SK-N-SH (cell line): ENCODE results near the gene TM7SF2. TPM values are rescaled to one million over a fixed set of nuclear protein-coding genes. Genes with fewer than 3 reads are reported as not detected.

Experiments
- CTCF ChIA-PET: fragments of 300-600, 350-600 bp; formaldehyde crosslinking; extraction: SDS; loops from one replicate; lab custom pipeline; 2021; lab: Yijun Ruan, JAX
- POLR2A ChIA-PET: fragments of 350-600 bp; sonication (Branson Sonifier 250); formaldehyde crosslinking; extraction: SDS; loops from one replicate; lab custom pipeline; 2020; ENCODE audit warnings: antibody characterized with exemption, inconsistent platforms; lab: Yijun Ruan, JAX
- DNase-seq: peaks from one replicate; pipeline ENCODE4 v3.0.0; 2012
- H2AFZ ChIP-seq: fragments of 200-600 bp; sonication (generic); 2 replicates; pipeline ENCODE4 v1.8.1; 2016; ENCODE audit warnings: antibody characterized with exemption, mild to moderate bottlenecking, low read depth
- H3F3A ChIP-seq: fragments of 200-600 bp; sonication (generic); replicated peaks from 2 replicates; pipeline ENCODE3; 2016; ENCODE audit warnings: antibody characterized with exemption, mild to moderate bottlenecking; ENCODE audit not compliant: insufficient read depth
- H3K27ac ChIP-seq, 2 experiments: fragments of 200-500 bp in 1 of 2; fragments of 200-600 bp in 1 of 2; sonication (Bioruptor generic) in 1 of 2; sonication (generic), shearing (Covaris generic) in 1 of 2; 2 replicates each; pipeline versions ENCODE4 v1.5.1 to v1.6.1; 2014 to 2016; ENCODE audit warnings: low read depth in 2 of 2, inconsistent platforms in 1 of 2, low read length in 1 of 2, mild to moderate bottlenecking in 1 of 2, mixed read lengths in 1 of 2
- H3K27me3 ChIP-seq: fragments of 200-600 bp; sonication (generic), shearing (Covaris generic); 2 replicates; pipeline ENCODE4 v1.6.1; 2016; ENCODE audit warnings: mixed run types; ENCODE audit not compliant: insufficient read depth
- H3K36me3 ChIP-seq, 2 experiments: fragments of 200-500 bp in 1 of 2; fragments of 200-600 bp in 1 of 2; sonication (Bioruptor generic) in 1 of 2; sonication (generic) in 1 of 2; replicated peaks in 1 of 2; 2 replicates each; pipeline versions ENCODE3 to v1.5.1; 2014 to 2016; ENCODE audit warnings: low read length in 1 of 2, mild to moderate bottlenecking in 1 of 2; ENCODE audit not compliant: insufficient read depth in 2 of 2, control insufficient read depth in 1 of 2
- H3K4me1 ChIP-seq, 2 experiments: fragments of 200-500 bp in 1 of 2; fragments of 200-600 bp in 1 of 2; sonication (Bioruptor generic) in 1 of 2; sonication (generic), shearing (Covaris generic) in 1 of 2; 2 replicates each; pipeline versions ENCODE4 v1.5.1 to v1.6.1; 2014 to 2016; ENCODE audit warnings: low read depth in 1 of 2, low read length in 1 of 2, mixed run types in 1 of 2; ENCODE audit not compliant: insufficient read depth in 2 of 2, control insufficient read depth in 1 of 2
- H3K4me2 ChIP-seq: fragments of 200-600 bp; sonication (generic), shearing (Covaris generic); 2 replicates; pipeline ENCODE4 v1.6.1; 2017; ENCODE audit warnings: mixed run types
- H3K4me3 ChIP-seq, 2 experiments: fragments of 200-500 bp in 1 of 2; fragments of 200-600 bp in 1 of 2; sonication (Bioruptor generic) in 1 of 2; sonication (generic), shearing (Covaris generic) in 1 of 2; 2 replicates each; pipeline versions ENCODE4 v1.5.1 to v1.8.1; 2014 to 2016; ENCODE audit warnings: low read depth in 2 of 2, inconsistent platforms in 1 of 2, low read length in 1 of 2, mild to moderate bottlenecking in 1 of 2, mixed read lengths in 1 of 2, moderate library complexity in 1 of 2
- H3K79me2 ChIP-seq: fragments of 200-600 bp; sonication (generic); 2 replicates; pipeline ENCODE4 v1.8.1; 2017; ENCODE audit warnings: mild to moderate bottlenecking; ENCODE audit not compliant: insufficient read depth
- H3K9ac ChIP-seq: fragments of 200-600 bp; sonication (generic); 2 replicates; pipeline ENCODE4 v1.6.1; 2017; ENCODE audit warnings: mixed run types
- H3K9me2 ChIP-seq: fragments of 200-600 bp; sonication (generic); 2 replicates; pipeline ENCODE4 v1.6.1; 2017; ENCODE audit warnings: mixed run types
- H3K9me3 ChIP-seq: fragments of 200-600 bp; sonication (generic); 2 replicates; pipeline ENCODE4 v1.6.1; 2017; ENCODE audit warnings: mixed run types, mild to moderate bottlenecking, moderate library complexity
- H4K20me1 ChIP-seq: fragments of 200-600 bp; sonication (generic); 2 replicates; pipeline ENCODE4 v1.6.1; 2017; ENCODE audit warnings: mild to moderate bottlenecking, mixed run types; ENCODE audit not compliant: insufficient read depth
- GABPA ChIP-seq: IDR thresholded peaks from 2 replicates; pipeline ENCODE4 v1.4.0; 2012; ENCODE audit warnings: low read depth, mild to moderate bottlenecking
- JUND ChIP-seq: IDR thresholded peaks from 2 replicates; pipeline ENCODE4 v1.4.0; 2012
- MXI1 ChIP-seq: IDR thresholded peaks from 2 replicates; pipeline ENCODE4 v1.6.1; 2012; ENCODE audit warnings: mild to moderate bottlenecking, low read depth, low read length, improper control_type of control experiment
- PBX3 ChIP-seq: IDR thresholded peaks from 2 replicates; pipeline ENCODE4; 2012
- RAD21 ChIP-seq: IDR thresholded peaks from 2 replicates; pipeline ENCODE4 v1.6.1; 2012; ENCODE audit warnings: mild to moderate bottlenecking, low read length
- RCOR1 ChIP-seq: fragments of 150-350 bp; IDR thresholded peaks from 2 replicates; pipeline ENCODE4 v1.6.1; 2017; ENCODE audit warnings: antibody characterized with exemption, low read length
- TEAD4 ChIP-seq: IDR thresholded peaks from 2 replicates; pipeline ENCODE4 v1.4.0; 2012; ENCODE audit warnings: mild to moderate bottlenecking, borderline replicate concordance; ENCODE audit not compliant: insufficient read depth
- YY1 ChIP-seq: IDR thresholded peaks from 2 replicates; pipeline ENCODE4 v1.4.0; 2012; ENCODE audit warnings: low read depth, mild to moderate bottlenecking
- WGBS: methylation state at CpG from one replicate; pipeline ENCODE4 v1.1.6; 2017; ENCODE audit warnings: low lambda C conversion rate; 5-methylcytosine and 5-hydroxymethylcytosine counted together
- polyA plus RNA-seq, 3 experiments: library from polyadenylated mRNA; depleted of rRNA; stranded (reverse); fragments of >200 nt; gene quantifications; 2 replicates each; pipeline ENCODE4 v1.2.3, GENCODE V29; 2012
- TF ChIP-seq, protein P1 (sequence below): IDR thresholded peaks from 2 replicates; pipeline ENCODE4 v1.4.0; 2012; ENCODE audit warnings: low read depth, borderline replicate concordance
- TF ChIP-seq, protein P2 (sequence below): IDR thresholded peaks from 2 replicates; pipeline ENCODE4 v1.4.0; 2012; ENCODE audit warnings: low read depth
- TF ChIP-seq, protein P3 (sequence below): fragments of 150-350 bp; IDR thresholded peaks from 2 replicates; pipeline ENCODE4 v1.6.1; 2017; ENCODE audit warnings: antibody characterized with exemption, low read length, low read depth, borderline replicate concordance

Gene TM7SF2
- polyA plus RNA-seq, 1 of the 3 experiments (the other 2 are of a cell fraction): 87.8 TPM

- Histone ChIP-seq H3K4me1 (peaks cover 8 to 12% of the 10 kb centered on the region in 2 experiments; a peak in 3 of 4 replicates), H3K79me2 (peaks cover 47% of the 10 kb centered on the region), H3K9ac (no peak overlapping the region), H3K27ac (no peak overlapping the region), H2AFZ (no peak overlapping the region), H3K36me3 (peaks cover 15 to 64% of the 10 kb centered on the region in 2 experiments), H3K27me3 (no peaks in the 10 kb centered on the region), H4K20me1 (no peaks in the 10 kb centered on the region), H3K9me2 (no peaks in the 10 kb centered on the region), H3K4me2 (no peak overlapping the region), H3F3A (peaks cover 11% of the 10 kb centered on the region), H3K4me3 (no peak overlapping the region), H3K9me3 (no peaks in the 10 kb centered on the region)
- ChIA-PET POLR2A (interaction anchor here (1.2 kb wide), 1 partner anchor 9 kb away, joined by 4 read pairs; the partner anchor contains the start of gene SYVN1), CTCF (interaction anchor here (0.9 to 2.0 kb wide), 2 partner anchors 8 to 13 kb away, joined by 3 to 10 read pairs; partner anchors contain the start of genes TM7SF2 and ZNHIT2)
- WGBS: 86% methylated on average over 12 of the region's 12 CpGs
- no peak for TF ChIP-seq MXI1
- TF ChIP-seq TEAD4: no peak
- TF ChIP-seq, protein P1, sequence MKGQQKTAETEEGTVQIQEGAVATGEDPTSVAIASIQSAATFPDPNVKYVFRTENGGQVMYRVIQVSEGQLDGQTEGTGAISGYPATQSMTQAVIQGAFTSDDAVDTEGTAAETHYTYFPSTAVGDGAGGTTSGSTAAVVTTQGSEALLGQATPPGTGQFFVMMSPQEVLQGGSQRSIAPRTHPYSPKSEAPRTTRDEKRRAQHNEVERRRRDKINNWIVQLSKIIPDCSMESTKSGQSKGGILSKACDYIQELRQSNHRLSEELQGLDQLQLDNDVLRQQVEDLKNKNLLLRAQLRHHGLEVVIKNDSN: no peak
- TF ChIP-seq, protein P2, sequence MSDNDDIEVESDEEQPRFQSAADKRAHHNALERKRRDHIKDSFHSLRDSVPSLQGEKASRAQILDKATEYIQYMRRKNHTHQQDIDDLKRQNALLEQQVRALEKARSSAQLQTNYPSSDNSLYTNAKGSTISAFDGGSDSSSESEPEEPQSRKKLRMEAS: no peak
- no peak for TF ChIP-seq RAD21
- no peak for DNase-seq
Observed at GRCh38 chr11:65125197-65126056, 13.8 kb downstream of the TM7SF2 start.

DNA sequence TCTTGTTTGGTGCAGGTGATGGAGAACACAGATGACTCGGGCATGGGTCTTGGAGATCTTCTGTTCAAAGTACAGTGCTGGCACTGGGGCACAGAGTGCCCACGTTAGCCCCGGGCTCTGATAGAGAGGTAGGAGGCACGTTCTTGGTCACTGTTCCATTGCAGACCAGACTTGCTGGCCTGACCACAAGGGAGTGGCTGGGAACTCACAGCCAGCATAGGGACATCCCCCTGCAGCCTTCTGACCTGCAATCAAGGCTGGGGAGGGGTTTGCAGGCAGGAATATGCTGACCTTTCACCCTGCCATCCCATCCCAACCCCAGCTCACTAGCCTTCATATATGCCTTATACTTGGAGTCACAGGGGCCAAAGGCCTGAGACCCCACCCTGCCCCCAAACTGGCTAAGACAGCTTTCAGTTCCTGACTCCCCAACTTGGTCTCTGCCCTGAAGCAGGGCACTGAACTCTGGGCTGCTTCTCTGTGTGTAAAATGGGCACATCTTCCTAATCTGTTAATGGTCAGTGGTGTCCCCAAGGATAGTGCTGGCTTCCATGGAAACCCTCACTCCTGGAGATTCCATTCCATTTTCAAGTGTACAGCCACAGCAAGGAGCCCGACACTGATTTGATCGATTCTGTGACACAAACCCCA is 15.1 kb downstream of the TM7SF2 start:
- H3K36me3 ChIP-seq: peaks cover 16 to 68% of the 10 kb centered on the region in 2 experiments
- H3K4me2 ChIP-seq: no peak overlapping the region
- H3K79me2 ChIP-seq: peaks cover 37% of the 10 kb centered on the region
- H3K9me2 ChIP-seq: no peaks in the 10 kb centered on the region
- DNase-seq: no peak
- H3K27ac ChIP-seq: no peak overlapping the region
- ChIA-PET CTCF (interaction anchor here (0.9 to 2.0 kb wide), 5 partner anchors 8 to 104 kb away, joined by 3 to 10 read pairs (median 3); partner anchors contain the start of gene ZNHIT2), POLR2A (interaction anchor here (1.2 kb wide), 1 partner anchor 8 kb away, joined by 4 read pairs; the partner anchor contains the start of gene SYVN1)
- H3K9me3 ChIP-seq: no peaks in the 10 kb centered on the region
- no peak overlapping the region for H3K4me3 ChIP-seq
- peaks cover 10% of the 10 kb centered on the region for H3F3A ChIP-seq
- WGBS: 82% methylated on average over 5 of the region's 6 CpGs
- no peak overlapping the region for H2AFZ ChIP-seq
- H3K4me1 ChIP-seq: peaks cover 0 to 5% of the 10 kb centered on the region in 2 experiments; a peak in 2 of 4 replicates
- no peaks in the 10 kb centered on the region for H3K27me3 ChIP-seq
- no peak overlapping the region for H3K9ac ChIP-seq
- TF ChIP-seq YY1 (no peak), TEAD4 (no peak), GABPA (no peak), JUND (0 out of 2 replicates have a peak, but pooled peaks have one; percentile 5), RCOR1 (no peak), PBX3 (no peak)
- TF ChIP-seq, protein P3, sequence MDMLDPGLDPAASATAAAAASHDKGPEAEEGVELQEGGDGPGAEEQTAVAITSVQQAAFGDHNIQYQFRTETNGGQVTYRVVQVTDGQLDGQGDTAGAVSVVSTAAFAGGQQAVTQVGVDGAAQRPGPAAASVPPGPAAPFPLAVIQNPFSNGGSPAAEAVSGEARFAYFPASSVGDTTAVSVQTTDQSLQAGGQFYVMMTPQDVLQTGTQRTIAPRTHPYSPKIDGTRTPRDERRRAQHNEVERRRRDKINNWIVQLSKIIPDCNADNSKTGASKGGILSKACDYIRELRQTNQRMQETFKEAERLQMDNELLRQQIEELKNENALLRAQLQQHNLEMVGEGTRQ: no peak
- no peaks in the 10 kb centered on the region for H4K20me1 ChIP-seq
